Glutamatergic neuron (in vitro differentiated cells): Measurements from ENCODE around the gene RSL24D1. TPM values are rescaled to one million over a fixed set of nuclear protein-coding genes. Genes with fewer than 3 reads are reported as not detected.
"Not testable (repeated sequence)": the region's sequence is repeated elsewhere in the genome, so short reads cannot be mapped to it uniquely, and the experiment has no call there.

ENCODE experiments used
- DNase-seq: peaks from one replicate; pipeline ENCODE4 v3.0.0; 2022
- H3K27ac Mint-ChIP-seq: one replicate; pipeline ENCODE4 v1.8.0; 2020; ENCODE audit warnings: mild to moderate bottlenecking, mixed read lengths, inconsistent platforms; ENCODE audit not compliant: unreplicated experiment
- H3K27me3 Mint-ChIP-seq: one replicate; pipeline ENCODE4 v1.8.0; 2020; ENCODE audit warnings: mild to moderate bottlenecking, moderate library complexity, mixed read lengths, inconsistent platforms; ENCODE audit not compliant: unreplicated experiment
- H3K36me3 Mint-ChIP-seq: one replicate; pipeline ENCODE4 v1.8.0; 2020; ENCODE audit warnings: mild to moderate bottlenecking, mixed read lengths, inconsistent platforms; ENCODE audit not compliant: unreplicated experiment
- H3K4me1 Mint-ChIP-seq: one replicate; pipeline ENCODE4 v1.8.0; 2020; ENCODE audit warnings: mild to moderate bottlenecking, low read depth, mixed read lengths, inconsistent platforms; ENCODE audit not compliant: unreplicated experiment
- H3K4me3 Mint-ChIP-seq: one replicate; pipeline ENCODE4 v1.8.0; 2020; ENCODE audit warnings: mild to moderate bottlenecking, mixed read lengths, inconsistent platforms; ENCODE audit not compliant: unreplicated experiment
- H3K9me3 Mint-ChIP-seq: one replicate; pipeline ENCODE4 v1.8.0; 2020; ENCODE audit warnings: mild to moderate bottlenecking, moderate library complexity, mixed read lengths, inconsistent platforms; ENCODE audit not compliant: unreplicated experiment
- total RNA-seq: library from RNA; stranded (reverse); fragmentation: NEBNext Ultra II Directional; extraction: Animal tissue kit (Norgen Biotek cat#: 25700); gene quantifications from one replicate; pipeline ENCODE4 v1.2.1, GENCODE V29; 2021; ENCODE audit not compliant: unreplicated experiment
- TF ChIP-seq, protein P1 (sequence below): fragments of 200-600 bp; sonication (generic); IDR thresholded peaks from one replicate; pipeline ENCODE4 v1.5.0; 2021; ENCODE audit not compliant: partially characterized antibody, unreplicated experiment

Gene RSL24D1
- total RNA-seq, 1 donor from 2014 or later, result 77.4 TPM

DNA sequence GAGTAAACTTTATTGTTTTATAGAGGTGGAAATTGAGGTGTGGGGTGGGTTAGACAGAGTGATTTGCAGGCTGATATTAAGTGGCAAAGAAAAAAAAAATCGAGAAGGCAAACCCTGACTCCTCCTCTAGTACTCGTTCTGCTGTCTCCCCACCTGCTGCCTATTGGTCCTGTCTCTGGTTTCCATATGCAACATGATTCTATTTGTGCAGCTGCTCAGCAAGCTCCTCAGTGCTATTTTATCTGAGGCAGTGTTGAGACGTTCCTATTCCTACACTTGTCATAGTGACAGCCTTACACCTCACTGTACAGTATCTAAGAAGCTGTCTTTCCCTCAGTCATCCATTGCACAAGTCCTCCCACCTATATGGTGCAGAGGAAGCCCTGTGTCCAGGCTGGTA, 45.1 kb downstream of the RSL24D1 start:
- no peaks in the 10 kb centered on the region for H3K4me1 Mint-ChIP-seq
- no peaks in the 10 kb centered on the region for H3K9me3 Mint-ChIP-seq
- no peak overlapping the region for H3K4me3 Mint-ChIP-seq
- DNase-seq, result no peak
- H3K27me3 Mint-ChIP-seq, result no peaks in the 10 kb centered on the region
- H3K27ac Mint-ChIP-seq, result no peak overlapping the region
- TF ChIP-seq, protein P1, sequence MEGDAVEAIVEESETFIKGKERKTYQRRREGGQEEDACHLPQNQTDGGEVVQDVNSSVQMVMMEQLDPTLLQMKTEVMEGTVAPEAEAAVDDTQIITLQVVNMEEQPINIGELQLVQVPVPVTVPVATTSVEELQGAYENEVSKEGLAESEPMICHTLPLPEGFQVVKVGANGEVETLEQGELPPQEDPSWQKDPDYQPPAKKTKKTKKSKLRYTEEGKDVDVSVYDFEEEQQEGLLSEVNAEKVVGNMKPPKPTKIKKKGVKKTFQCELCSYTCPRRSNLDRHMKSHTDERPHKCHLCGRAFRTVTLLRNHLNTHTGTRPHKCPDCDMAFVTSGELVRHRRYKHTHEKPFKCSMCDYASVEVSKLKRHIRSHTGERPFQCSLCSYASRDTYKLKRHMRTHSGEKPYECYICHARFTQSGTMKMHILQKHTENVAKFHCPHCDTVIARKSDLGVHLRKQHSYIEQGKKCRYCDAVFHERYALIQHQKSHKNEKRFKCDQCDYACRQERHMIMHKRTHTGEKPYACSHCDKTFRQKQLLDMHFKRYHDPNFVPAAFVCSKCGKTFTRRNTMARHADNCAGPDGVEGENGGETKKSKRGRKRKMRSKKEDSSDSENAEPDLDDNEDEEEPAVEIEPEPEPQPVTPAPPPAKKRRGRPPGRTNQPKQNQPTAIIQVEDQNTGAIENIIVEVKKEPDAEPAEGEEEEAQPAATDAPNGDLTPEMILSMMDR, result no peak
- H3K36me3 Mint-ChIP-seq, result no peaks in the 10 kb centered on the region

DNA sequence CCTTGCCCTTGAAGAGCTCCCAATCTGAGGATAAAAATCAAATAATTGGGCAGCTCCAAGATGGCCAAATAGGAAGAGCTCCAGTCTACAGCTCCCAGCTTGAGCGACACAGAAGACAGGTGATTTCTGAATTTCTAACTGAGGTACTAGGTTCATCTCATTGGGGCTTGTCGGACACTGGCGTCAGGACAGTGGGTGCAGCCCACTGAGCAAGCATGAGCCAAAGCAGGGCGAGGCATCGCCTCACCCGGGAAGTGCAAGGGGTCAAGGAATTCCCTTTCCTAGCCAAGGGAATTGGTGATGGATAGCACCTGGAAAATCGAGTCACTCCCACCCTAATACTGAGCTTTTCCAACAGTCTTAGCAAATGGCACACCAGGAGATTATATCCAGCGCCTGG, 53.6 kb downstream of the RSL24D1 start:
- H3K4me1 Mint-ChIP-seq, H3K36me3 Mint-ChIP-seq, H3K9me3 Mint-ChIP-seq, H3K4me3 Mint-ChIP-seq, H3K27me3 Mint-ChIP-seq, H3K27ac Mint-ChIP-seq, DNase-seq: not testable (repeated sequence)

DNA sequence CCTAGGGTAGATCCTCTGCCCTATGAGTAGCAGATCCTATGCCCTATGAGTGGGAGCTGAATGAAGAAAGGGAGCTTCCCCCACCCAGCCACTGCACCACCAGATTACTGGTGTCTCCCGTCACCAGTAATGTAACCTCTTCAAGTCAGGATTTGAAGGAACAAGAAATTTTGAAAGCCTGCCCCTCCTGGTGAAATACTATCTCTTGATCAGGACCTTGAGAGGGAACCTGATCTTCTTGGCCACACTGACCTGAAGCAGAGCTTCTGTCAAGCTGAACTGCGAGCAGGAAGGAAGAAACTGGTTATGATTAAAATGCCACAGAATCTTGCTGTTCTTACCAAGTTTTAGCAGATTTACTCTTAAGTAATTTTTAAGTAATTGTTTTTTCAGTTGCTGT, 62.8 kb downstream of the RSL24D1 start:
- Mint-ChIP-seq H3K27ac (no peak overlapping the region), H3K27me3 (no peaks in the 10 kb centered on the region), H3K36me3 (peaks cover 13% of the 10 kb centered on the region), H3K4me3 (no peak overlapping the region), H3K4me1 (no peaks in the 10 kb centered on the region), H3K9me3 (peaks cover 4% of the 10 kb centered on the region)
- no peak for DNase-seq
- TF ChIP-seq, protein P1, result no peak

DNA sequence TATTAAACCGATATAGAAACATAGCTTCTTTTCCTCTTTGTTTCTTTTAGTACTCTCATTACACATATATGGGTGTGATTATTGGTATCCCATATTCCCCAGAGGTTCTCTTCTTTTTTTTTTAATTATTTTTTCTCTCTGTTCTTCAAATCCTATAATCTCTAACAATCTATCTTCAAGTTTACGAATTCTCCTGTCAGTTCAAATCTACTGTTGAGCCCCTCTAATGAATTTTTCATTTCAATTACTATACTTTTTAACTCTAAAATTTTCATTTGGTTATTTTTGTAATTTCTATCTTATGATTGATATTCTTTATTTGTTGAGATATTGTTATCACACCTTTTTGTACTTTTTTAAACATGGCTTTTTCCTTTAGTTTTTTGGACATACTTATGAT, 64.1 kb downstream of the RSL24D1 start:
- Mint-ChIP-seq H3K27me3 (peaks cover 1% of the 10 kb centered on the region), H3K27ac (no peak overlapping the region), H3K9me3 (peaks cover 2% of the 10 kb centered on the region), H3K36me3 (peaks cover 13% of the 10 kb centered on the region), H3K4me3 (no peak overlapping the region), H3K4me1 (no peaks in the 10 kb centered on the region)
- TF ChIP-seq, protein P1, result no peak
- no peak for DNase-seq

Other genes with a start within 250 kb of the RSL24D1 start
- 4.9 TPM for gene RAB27A, start 92.9 kb upstream of the RSL24D1 start, total RNA-seq
- 14.4 TPM for gene PIGBOS1, start 122.2 kb upstream of the RSL24D1 start, total RNA-seq
- gene PIGB, start 122.3 kb upstream of the RSL24D1 start, total RNA-seq, result 6.4 TPM
- 30.8 TPM for gene CCPG1, start 211.4 kb upstream of the RSL24D1 start, total RNA-seq
- 1.9 TPM for gene PIERCE2, start 211.6 kb upstream of the RSL24D1 start, total RNA-seq